ENCODE data around the gene UBXN10. TPM values are rescaled to one million over a fixed set of nuclear protein-coding genes. Genes with fewer than 3 reads are reported as not detected.

UBXN10 gene
- total RNA-seq, 1 donor from 2014 or later, result 0.87 TPM

- H3K36me3 ChIP-seq, result no peaks in the 10 kb centered on the region
- H3K4me3 ChIP-seq, result no peak overlapping the region
- no peaks in the 10 kb centered on the region for H3K4me1 ChIP-seq
- H3K9me3 ChIP-seq, result no peaks in the 10 kb centered on the region
- ATAC-seq (peak; percentile 69), DNase-seq (peak; percentile 78)
- TF ChIP-seq CTCF (IDR thresholded peaks at IDR 0.05), result no peak
- no peaks in the 10 kb centered on the region for H3K27me3 ChIP-seq
- intact Hi-C loops (cut with DNase I), result no loop called here
- H3K27ac ChIP-seq, result no peak overlapping the region
Observed at GRCh38 chr1:20172033-20172590, 13.8 kb upstream of the UBXN10 start.

GRCh38 chr1:20174937-20175666 is 10.8 kb upstream of the UBXN10 start:
- Histone ChIP-seq H3K4me1 (no peaks in the 10 kb centered on the region), H3K9me3 (no peaks in the 10 kb centered on the region), H3K4me3 (no peak overlapping the region), H3K27me3 (no peaks in the 10 kb centered on the region), H3K36me3 (no peaks in the 10 kb centered on the region), H3K27ac (no peak overlapping the region)
- no peak for TF ChIP-seq CTCF (IDR thresholded peaks at IDR 0.05)
- DNase-seq (no peak), ATAC-seq (no peak)
- intact Hi-C loops (cut with DNase I), result no loop called here

GRCh38 chr1:20178634-20179370 is 7.1 kb upstream of the UBXN10 start:
- no peak for DNase-seq
- intact Hi-C loops (cut with DNase I), result no loop called here
- Histone ChIP-seq H3K27me3 (no peaks in the 10 kb centered on the region), H3K36me3 (no peaks in the 10 kb centered on the region), H3K9me3 (no peaks in the 10 kb centered on the region), H3K4me3 (no peak overlapping the region), H3K27ac (no peak overlapping the region), H3K4me1 (no peaks in the 10 kb centered on the region)
- peak; percentile 25 for ATAC-seq
- TF ChIP-seq CTCF (IDR thresholded peaks at IDR 0.05), result no peak

GRCh38 chr1:20179371-20180128 is 6.3 kb upstream of the UBXN10 start:
- H3K27me3 ChIP-seq, result no peaks in the 10 kb centered on the region
- no peak for DNase-seq
- TF ChIP-seq CTCF (IDR thresholded peaks at IDR 0.05), result no peak
- intact Hi-C loops (cut with DNase I), result no loop called here
- ATAC-seq, result no peak
- H3K27ac ChIP-seq, result no peak overlapping the region
- H3K36me3 ChIP-seq, result no peaks in the 10 kb centered on the region
- H3K9me3 ChIP-seq, result no peaks in the 10 kb centered on the region
- no peak overlapping the region for H3K4me3 ChIP-seq
- no peaks in the 10 kb centered on the region for H3K4me1 ChIP-seq

- TF ChIP-seq CTCF (IDR thresholded peaks at IDR 0.05), result no peak
- intact Hi-C loops (cut with DNase I), result no loop called here
- no peak for DNase-seq
- no peak overlapping the region for H3K27ac ChIP-seq
- ATAC-seq, result no peak
- H3K9me3 ChIP-seq, result no peaks in the 10 kb centered on the region
- no peaks in the 10 kb centered on the region for H3K4me1 ChIP-seq
- H3K36me3 ChIP-seq, result no peaks in the 10 kb centered on the region
- no peak overlapping the region for H3K4me3 ChIP-seq
- H3K27me3 ChIP-seq, result no peaks in the 10 kb centered on the region
Observed at GRCh38 chr1:20180129-20180843, 5.6 kb upstream of the UBXN10 start.

Measured in upper lobe of right lung (tissue), 1 donor.